Measurements from ENCODE around the gene RUNX1. TPM values are rescaled to one million over a fixed set of nuclear protein-coding genes. Genes with fewer than 3 reads are reported as not detected.

RUNX1 gene
- total RNA-seq, 4 donors from 2014 or later = 3.9 to 14.5 (median 5.8) TPM

DNA sequence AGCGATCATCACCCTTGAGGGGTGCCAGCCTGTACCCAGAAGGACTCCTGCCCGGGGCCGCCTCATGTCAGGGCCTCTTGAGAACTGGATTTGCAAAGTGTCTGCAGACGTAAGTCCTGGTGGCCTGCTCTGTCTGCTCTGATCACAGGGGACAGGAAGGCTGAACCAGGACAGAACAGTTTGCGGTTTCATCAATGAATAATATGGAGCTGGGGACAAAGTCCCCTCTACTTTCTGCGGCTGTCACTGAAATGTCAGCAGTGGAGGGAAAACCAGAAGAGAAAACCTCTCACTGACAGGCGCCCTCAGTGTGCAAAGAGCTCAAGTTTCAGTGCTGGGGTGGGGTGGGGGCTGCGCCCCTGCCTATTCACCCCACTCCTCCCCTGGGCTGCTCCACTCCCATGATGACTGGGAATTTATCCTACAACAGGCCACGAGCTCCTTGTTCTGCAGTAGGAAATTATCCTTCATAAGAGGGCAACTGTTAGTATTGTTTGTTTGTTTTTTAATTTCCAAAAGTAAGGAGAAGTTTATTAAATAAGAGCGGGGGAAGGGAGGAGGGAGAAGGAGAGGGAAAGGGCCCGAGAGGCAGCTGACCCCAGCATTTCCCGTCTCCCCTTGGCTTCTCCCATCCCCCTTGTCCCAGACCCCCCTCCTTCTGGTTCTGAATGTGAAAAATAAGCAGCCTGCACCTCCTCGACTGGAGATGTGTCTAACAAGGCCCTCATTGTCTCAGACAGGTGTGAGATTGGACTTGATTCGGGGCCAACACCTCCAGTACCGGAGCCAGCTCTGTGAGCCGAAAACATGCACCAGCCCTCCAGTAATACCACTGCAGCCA lies 231.1 kb downstream of the RUNX1 start:
- WGBS, 2 donors (ENCODE audit: low coverage in 1 of 2) = 62 to 74% methylated on average over 10 to 12 of the region's 16 CpGs
- H3K9me3 ChIP-seq = no peaks in the 10 kb centered on the region
- H3K27me3 ChIP-seq = peaks cover 33% of the 10 kb centered on the region
- no peaks in the 10 kb centered on the region for H3K36me3 ChIP-seq
- no peak overlapping the region for H3K4me3 ChIP-seq
- TF ChIP-seq POLR2AphosphoS5 (IDR thresholded peaks at IDR 0.05) = no peak
- TF ChIP-seq EP300 (IDR thresholded peaks at IDR 0.05) = no peak
- TF ChIP-seq, protein P1, sequence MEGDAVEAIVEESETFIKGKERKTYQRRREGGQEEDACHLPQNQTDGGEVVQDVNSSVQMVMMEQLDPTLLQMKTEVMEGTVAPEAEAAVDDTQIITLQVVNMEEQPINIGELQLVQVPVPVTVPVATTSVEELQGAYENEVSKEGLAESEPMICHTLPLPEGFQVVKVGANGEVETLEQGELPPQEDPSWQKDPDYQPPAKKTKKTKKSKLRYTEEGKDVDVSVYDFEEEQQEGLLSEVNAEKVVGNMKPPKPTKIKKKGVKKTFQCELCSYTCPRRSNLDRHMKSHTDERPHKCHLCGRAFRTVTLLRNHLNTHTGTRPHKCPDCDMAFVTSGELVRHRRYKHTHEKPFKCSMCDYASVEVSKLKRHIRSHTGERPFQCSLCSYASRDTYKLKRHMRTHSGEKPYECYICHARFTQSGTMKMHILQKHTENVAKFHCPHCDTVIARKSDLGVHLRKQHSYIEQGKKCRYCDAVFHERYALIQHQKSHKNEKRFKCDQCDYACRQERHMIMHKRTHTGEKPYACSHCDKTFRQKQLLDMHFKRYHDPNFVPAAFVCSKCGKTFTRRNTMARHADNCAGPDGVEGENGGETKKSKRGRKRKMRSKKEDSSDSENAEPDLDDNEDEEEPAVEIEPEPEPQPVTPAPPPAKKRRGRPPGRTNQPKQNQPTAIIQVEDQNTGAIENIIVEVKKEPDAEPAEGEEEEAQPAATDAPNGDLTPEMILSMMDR (IDR thresholded peaks at IDR 0.05) = no peak
- TF ChIP-seq POLR2A (IDR thresholded peaks at IDR 0.05) = no peak
- no peaks in the 10 kb centered on the region for H3K4me1 ChIP-seq
- no peak for ATAC-seq
- H3K27ac ChIP-seq = no peak overlapping the region

DNA sequence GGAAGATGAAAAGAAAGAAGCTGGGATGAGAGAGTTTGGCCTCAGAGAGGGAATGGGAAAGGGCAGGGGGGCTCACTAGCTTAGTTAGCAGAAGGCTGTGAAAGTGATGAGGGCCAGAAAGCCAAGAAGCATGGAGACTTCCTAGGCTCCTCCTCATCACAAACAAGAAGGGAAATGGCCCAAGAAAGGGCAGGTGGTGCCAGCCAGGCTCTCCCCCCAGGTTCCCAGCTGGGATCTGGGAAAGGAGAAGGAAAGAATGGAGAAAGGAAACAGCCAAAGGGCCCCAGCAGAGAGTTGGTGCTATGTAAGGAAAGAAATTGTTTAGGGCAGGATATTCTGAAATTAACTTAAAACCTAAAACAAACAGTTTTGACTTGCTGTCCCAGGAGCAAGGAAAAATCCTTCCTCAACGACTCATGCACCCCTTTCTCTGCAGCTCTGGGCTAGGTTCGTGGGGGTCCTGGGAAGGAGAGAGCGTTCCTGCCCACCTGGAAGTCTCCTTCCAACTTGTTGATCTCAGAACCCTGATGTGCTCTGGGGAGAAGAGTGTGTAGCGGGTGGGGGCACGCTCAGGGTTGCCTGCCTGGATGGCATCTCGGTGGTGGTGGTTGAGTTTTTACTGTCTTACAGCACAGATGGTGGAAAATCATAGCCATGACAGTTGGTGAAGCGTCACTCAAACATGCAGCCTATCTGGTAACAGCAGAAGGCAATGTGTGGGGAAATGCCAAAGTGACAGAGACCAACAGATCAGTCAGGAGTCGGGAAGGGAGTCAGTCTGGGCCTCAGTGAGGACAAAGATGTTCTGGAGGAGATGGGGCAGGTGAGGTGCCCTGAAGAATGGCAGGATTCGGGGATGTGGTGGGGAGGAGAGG lies 233.0 kb downstream of the RUNX1 start:
- no peak for TF ChIP-seq POLR2AphosphoS5 (IDR thresholded peaks at IDR 0.05)
- TF ChIP-seq, protein P1 (IDR thresholded peaks at IDR 0.05) = no peak
- no peak for TF ChIP-seq EP300 (IDR thresholded peaks at IDR 0.05)
- TF ChIP-seq POLR2A (IDR thresholded peaks at IDR 0.05) = no peak
- H3K36me3 ChIP-seq = no peaks in the 10 kb centered on the region
- ATAC-seq = no peak
- WGBS, 2 donors (ENCODE audit: low coverage in 1 of 2) = 90 to 93% methylated on average over 2 to 5 of the region's 9 CpGs
- no peak overlapping the region for H3K27ac ChIP-seq
- no peak overlapping the region for H3K4me3 ChIP-seq
- H3K27me3 ChIP-seq = peaks cover 33% of the 10 kb centered on the region
- no peaks in the 10 kb centered on the region for H3K4me1 ChIP-seq
- H3K9me3 ChIP-seq = no peaks in the 10 kb centered on the region

DNA sequence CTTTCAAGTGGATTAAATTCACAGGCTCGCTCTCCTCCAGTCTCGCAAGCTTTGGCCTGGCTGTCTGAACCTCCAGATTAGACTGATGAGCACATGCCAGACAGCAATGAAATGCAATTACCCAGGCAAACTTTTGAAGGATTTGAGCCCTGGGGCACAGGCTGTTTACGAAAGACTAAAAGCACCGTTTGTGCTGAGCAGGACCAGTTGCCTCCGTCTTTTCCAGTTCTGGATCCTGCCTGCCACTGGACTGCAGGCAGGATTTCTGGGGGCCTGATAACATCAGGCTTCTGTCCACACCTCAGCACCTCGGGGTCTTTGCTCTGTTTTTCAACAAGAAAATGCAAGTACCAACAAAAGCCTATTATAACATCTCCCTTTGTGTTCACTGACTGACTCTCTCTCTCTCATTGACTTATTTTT lies 234.6 kb downstream of the RUNX1 start:
- Histone ChIP-seq H3K27ac (no peak overlapping the region), H3K36me3 (no peaks in the 10 kb centered on the region), H3K9me3 (no peaks in the 10 kb centered on the region), H3K27me3 (peaks cover 21% of the 10 kb centered on the region), H3K4me1 (no peaks in the 10 kb centered on the region), H3K4me3 (no peak overlapping the region)
- 64 to 77% methylated on average over 4 to 5 of the region's 6 CpGs for WGBS, 2 donors (ENCODE audit: low coverage in 1 of 2)
- ATAC-seq = no peak
- TF ChIP-seq EP300 (IDR thresholded peaks at IDR 0.05) (no peak), POLR2AphosphoS5 (IDR thresholded peaks at IDR 0.05) (no peak), POLR2A (IDR thresholded peaks at IDR 0.05) (no peak)
- TF ChIP-seq, protein P1 (IDR thresholded peaks at IDR 0.05) = no peak

DNA sequence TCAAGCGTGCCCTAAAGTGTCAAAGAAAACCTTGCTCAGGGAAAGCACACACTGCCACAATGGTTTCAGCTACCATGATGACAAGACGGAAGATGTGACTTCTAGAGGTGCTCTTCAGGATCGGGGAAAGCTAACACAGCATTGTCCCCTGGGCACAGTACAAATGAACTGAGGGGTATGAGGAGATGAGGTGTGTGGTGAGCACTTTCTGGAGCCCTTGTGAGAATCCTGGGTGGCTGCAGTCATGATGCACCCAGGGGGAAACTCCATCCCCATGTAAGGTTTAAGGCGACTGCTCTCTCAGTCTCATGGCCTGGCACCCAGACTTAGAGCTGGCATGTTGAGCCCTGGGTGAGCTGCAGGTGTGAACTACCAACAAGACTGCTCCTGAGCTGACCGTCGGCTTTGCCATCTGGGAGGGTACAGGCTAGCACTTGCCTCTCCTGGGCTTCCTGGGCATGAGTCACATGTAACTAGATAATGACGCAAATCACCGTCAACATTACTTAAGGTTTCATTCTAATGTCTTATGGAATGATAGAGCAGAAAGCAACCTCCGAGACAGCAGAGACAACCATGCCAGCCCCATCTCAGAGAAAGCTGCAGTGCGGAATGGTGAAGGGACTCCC lies 235.7 kb downstream of the RUNX1 start:
- H3K4me1 ChIP-seq = no peaks in the 10 kb centered on the region
- H3K4me3 ChIP-seq = no peak overlapping the region
- no peak for ATAC-seq
- no peaks in the 10 kb centered on the region for H3K9me3 ChIP-seq
- no peak overlapping the region for H3K27ac ChIP-seq
- peaks cover 12% of the 10 kb centered on the region for H3K27me3 ChIP-seq
- TF ChIP-seq POLR2AphosphoS5 (IDR thresholded peaks at IDR 0.05) (no peak), POLR2A (IDR thresholded peaks at IDR 0.05) (no peak), EP300 (IDR thresholded peaks at IDR 0.05) (no peak)
- TF ChIP-seq, protein P1 (IDR thresholded peaks at IDR 0.05) = no peak
- H3K36me3 ChIP-seq = no peaks in the 10 kb centered on the region
- WGBS, 2 donors (ENCODE audit: low coverage in 1 of 2) = 77% methylated on average over 5 of the region's 10 CpGs; no CpG with 5 or more reads in 1 of the 2 donors
